Ovary (tissue), 9 donors: ENCODE measurements around the gene FRMD3. TPM values are rescaled to one million over a fixed set of nuclear protein-coding genes. Genes with fewer than 3 reads are reported as not detected.

Experiments used
- DNase-seq, 5 donors: peaks; one replicate each; pipeline ENCODE4 v3.0.0-alpha.2; 2019 to 2020
- H3K27ac ChIP-seq, 2 donors: fragments of 200-600 bp; one replicate each; pipeline versions ENCODE4 v1.5.1 to v1.8.0; 2019 to 2022
- H3K27me3 ChIP-seq: fragments of 200-600 bp; one replicate; pipeline ENCODE4 v1.8.0; 2022
- H3K36me3 ChIP-seq: fragments of 200-600 bp; sonication (generic); one replicate; pipeline ENCODE4 v1.5.1; 2019
- H3K4me1 ChIP-seq: one replicate; pipeline ENCODE4 v1.8.1; 2013; ENCODE audit warnings: mild to moderate bottlenecking, moderate library complexity; ENCODE audit not compliant: insufficient read depth
- H3K4me3 ChIP-seq: fragments of 200-600 bp; sonication (generic); one replicate; pipeline ENCODE4 v1.5.1; 2017
- H3K9me3 ChIP-seq, 2 donors: fragments of 200-600 bp in 1 of 2; sonication (generic) in 1 of 2; one replicate each; pipeline versions ENCODE4 v1.5.1 to v1.8.1; 2013 to 2019; ENCODE audit warnings: mild to moderate bottlenecking in 1 of 2, moderate library complexity in 1 of 2
- EP300 ChIP-seq: sonication (generic); formaldehyde crosslinking; IDR thresholded peaks from one replicate; pipeline ENCODE4 v1.6.1; 2017; ENCODE audit warnings: antibody characterized with exemption
- POLR2A ChIP-seq: fragments of 450-650 bp; IDR thresholded peaks from one replicate; pipeline ENCODE4 v1.6.1; 2017; ENCODE audit warnings: antibody characterized with exemption, mild to moderate bottlenecking, moderate library complexity
- WGBS, 3 donors: extraction: QIAGEN DNeasy Blood & Tissue Kit in 1 of 3; methylation state at CpG; one replicate each; pipeline versions ENCODE4 v1.1.5 to v1.1.7; 2013 to 2017; 5-methylcytosine and 5-hydroxymethylcytosine counted together
- intact Hi-C, 4 donors: fragments of 100-400 bp; cut with DNase I; formaldehyde crosslinking; loops; one replicate each; pipeline versions ENCODE4 v1.11.0 to v1.15.1; 2022 to 2023
- polyA plus RNA-seq, 2 donors: library from polyadenylated mRNA; stranded (reverse); fragments of 200-250 nt in 1 of 2; fragments of 350-450 nt in 1 of 2; fragmentation: Illumina TruSeq in 1 of 2; extraction: RNeasy Lipid Tissue Mini Kit (QIAGEN cat#74804) in 1 of 2; gene quantifications; one replicate each; pipeline ENCODE4 v1.2.3, GENCODE V29; 2013 to 2014
- total RNA-seq, 7 donors: library from RNA; depleted of rRNA in 2 of 7; stranded (reverse); fragments of >200 nt in 2 of 7; fragmentation: NEBNext Ultra II Directional in 3 of 7; extraction: Animal tissue kit (Norgen Biotek cat#: 25700) in 3 of 7; gene quantifications; one replicate each; pipeline versions ENCODE4 v1.1.0 to v1.2.4, GENCODE V29; 2016 to 2023
- TF ChIP-seq, protein P1 (sequence below), 3 donors: fragments of 450-650 bp in 2 of 3; fragments of 200-600 bp in 1 of 3; IDR thresholded peaks; one replicate each; pipeline versions ENCODE4 v1.5.1 to v1.8.0; 2016 to 2022; ENCODE audit warnings: antibody characterized with exemption in 3 of 3, mild to moderate bottlenecking in 1 of 3
- donor health status: DM: no; HTN: no; CAD: no; lungs with moderate emphysema.
- donor health status: DM: no; HTN: no; CAD: no.
- donor health status: Bipolar disorder and iron deficiency.
- donor health status: DM: yes; HTN: yes; CAD: no.
- donor health status: DM: no; HTN: no; CAD: no.
- donor health status: DM: yes; HTN: yes; CAD: no.

Gene FRMD3
- total and polyA plus RNA-seq, 9 donors: 0.83 to 9.1 (median 4.2) TPM

DNA sequence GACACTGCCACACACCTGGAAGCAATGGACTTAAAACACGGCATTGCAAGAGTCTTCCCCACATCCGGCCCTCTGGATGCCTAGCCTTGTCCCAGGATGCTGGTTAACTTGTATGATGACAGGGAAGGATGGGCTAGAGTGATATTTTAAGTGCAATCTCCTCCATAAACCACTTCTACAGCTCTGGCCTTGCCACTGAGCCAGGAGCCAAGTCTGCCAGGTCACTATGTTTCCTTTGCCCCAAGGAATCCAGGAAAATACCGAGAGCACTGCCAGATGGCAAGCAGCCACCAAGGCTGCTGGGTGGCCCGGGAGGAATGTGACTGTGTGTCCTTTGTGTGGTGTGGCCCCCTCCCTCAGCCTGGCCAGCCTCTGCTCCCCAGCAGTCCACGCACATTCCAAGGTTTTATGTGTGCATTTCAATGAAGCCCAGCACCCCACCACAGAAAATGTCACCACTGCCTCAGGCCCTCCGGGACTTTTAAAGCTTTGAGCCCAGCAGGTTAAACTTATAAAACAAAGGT is 106.0 kb downstream of the FRMD3 start:
- Histone ChIP-seq H3K4me1 (peaks cover 12% of the 10 kb centered on the region), H3K4me3 (no peak overlapping the region), H3K36me3 (no peaks in the 10 kb centered on the region), H3K9me3 (no peaks in the 10 kb centered on the region), H3K27me3 (no peaks in the 10 kb centered on the region), H3K27ac (no peak overlapping the region)
- WGBS, 3 donors: 12 to 17% (median 17%) methylated on average over 6 of the region's 6 CpGs
- intact Hi-C loops: no loop called here
- DNase-seq: peak in 4 of 5 donors; percentile 31 to 72 (median 40)
- TF ChIP-seq, protein P1, sequence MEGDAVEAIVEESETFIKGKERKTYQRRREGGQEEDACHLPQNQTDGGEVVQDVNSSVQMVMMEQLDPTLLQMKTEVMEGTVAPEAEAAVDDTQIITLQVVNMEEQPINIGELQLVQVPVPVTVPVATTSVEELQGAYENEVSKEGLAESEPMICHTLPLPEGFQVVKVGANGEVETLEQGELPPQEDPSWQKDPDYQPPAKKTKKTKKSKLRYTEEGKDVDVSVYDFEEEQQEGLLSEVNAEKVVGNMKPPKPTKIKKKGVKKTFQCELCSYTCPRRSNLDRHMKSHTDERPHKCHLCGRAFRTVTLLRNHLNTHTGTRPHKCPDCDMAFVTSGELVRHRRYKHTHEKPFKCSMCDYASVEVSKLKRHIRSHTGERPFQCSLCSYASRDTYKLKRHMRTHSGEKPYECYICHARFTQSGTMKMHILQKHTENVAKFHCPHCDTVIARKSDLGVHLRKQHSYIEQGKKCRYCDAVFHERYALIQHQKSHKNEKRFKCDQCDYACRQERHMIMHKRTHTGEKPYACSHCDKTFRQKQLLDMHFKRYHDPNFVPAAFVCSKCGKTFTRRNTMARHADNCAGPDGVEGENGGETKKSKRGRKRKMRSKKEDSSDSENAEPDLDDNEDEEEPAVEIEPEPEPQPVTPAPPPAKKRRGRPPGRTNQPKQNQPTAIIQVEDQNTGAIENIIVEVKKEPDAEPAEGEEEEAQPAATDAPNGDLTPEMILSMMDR (IDR thresholded peaks at IDR 0.05): no peak
- TF ChIP-seq EP300 (no peak), POLR2A (no peak)

DNA sequence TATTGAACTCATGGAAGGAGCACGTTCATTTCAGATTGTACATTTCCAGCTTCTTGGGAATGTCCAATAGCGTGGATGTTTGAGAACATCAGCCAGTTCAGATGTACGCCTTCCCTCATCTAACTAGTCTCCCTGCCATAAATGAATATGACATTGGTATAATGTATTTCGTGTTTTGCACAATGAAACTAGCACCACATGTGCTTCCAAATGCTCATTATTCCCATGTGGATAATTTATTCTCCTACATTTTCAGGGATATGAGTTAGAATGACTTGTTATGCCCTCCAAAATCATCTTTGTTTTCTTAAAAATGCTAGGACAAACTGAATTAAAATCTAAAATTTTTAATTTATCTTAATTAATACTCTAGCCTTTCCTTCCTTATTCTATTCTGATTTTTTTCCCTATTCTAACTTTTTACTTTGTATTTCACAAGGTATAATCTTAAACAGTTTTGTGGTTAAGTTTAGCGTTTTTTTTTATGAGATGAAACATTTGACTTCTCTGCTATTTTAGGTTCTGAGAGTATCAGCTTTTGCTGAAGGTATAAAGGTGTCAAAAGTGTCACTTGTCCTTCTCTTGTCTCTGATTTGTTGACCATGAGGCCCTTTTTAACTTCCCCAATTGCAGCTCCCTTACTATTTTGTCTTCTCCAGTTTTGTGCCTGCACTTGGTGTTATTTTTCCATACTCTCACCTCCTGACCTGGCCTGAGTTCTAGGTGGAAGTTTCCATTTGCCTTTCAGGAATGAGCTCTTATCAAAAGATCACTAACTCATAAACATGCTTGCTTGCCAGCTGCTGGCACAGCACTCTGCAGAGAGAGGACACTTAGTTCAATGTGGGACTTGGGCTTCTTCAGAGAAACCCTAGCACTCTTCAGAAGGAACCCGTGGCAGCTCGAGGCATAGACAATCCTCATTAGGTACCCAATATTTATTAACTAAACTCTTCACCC is 106.8 kb downstream of the FRMD3 start:
- WGBS, 3 donors: 50 to 56% (median 56%) methylated on average over 7 of the region's 7 CpGs
- Histone ChIP-seq H3K9me3 (no peaks in the 10 kb centered on the region), H3K27ac (no peak overlapping the region), H3K4me3 (no peak overlapping the region), H3K36me3 (no peaks in the 10 kb centered on the region), H3K27me3 (no peaks in the 10 kb centered on the region), H3K4me1 (peaks cover 12% of the 10 kb centered on the region)
- no peak for DNase-seq
- intact Hi-C loops: no loop called here
- TF ChIP-seq POLR2A: no peak
- TF ChIP-seq, protein P1 (IDR thresholded peaks at IDR 0.05): no peak
- no peak for TF ChIP-seq EP300

DNA sequence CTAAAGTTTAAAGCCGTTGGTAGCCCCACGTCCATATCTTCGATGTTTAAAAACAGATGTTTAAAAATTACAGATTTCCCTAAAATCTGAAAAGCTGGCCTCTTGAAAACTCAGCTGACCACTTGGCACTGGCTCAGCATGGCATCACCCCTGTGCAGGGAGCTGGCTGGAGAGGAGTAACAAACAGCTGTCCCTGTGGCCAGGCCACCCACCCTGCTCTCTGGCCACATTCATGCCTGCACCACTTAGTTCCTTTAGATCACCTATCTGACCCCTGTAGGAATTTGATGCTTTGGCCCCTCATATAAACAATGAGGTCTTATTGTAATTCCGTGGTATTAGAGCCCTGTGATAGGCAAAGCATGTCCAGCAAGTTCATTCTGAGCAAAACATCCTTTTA is 107.5 kb downstream of the FRMD3 start:
- H3K27ac ChIP-seq: no peak overlapping the region
- no peaks in the 10 kb centered on the region for H3K9me3 ChIP-seq
- 25 to 29% (median 27%) methylated on average over 4 of the region's 4 CpGs for WGBS, 3 donors
- peaks cover 12% of the 10 kb centered on the region for H3K4me1 ChIP-seq
- H3K36me3 ChIP-seq: no peaks in the 10 kb centered on the region
- TF ChIP-seq, protein P1 (IDR thresholded peaks at IDR 0.05): no peak
- TF ChIP-seq EP300: no peak
- H3K4me3 ChIP-seq: no peak overlapping the region
- intact Hi-C loops: no loop called here
- no peaks in the 10 kb centered on the region for H3K27me3 ChIP-seq
- DNase-seq: no peak

DNA sequence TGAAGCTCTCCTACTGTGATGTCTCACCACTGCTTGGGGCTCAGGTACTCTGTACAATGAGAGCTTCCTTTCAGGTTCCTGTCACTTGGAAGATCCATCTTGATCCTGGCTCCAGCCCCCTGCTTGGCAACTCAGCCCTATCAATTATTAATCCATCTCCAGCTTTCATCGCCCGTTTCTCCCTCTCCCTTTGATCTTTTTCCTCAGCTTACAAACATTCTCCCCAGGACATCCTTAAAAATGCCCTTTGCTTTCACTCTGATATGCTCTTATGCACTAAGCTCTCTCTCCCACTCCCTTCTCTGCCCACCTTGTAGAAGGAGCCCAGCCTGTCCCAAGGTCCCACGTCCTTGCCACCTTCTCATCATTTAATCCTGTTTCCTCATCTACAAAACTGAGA is 109.0 kb downstream of the FRMD3 start:
- no peak overlapping the region for H3K27ac ChIP-seq
- H3K9me3 ChIP-seq: no peaks in the 10 kb centered on the region
- DNase-seq: no peak
- no peaks in the 10 kb centered on the region for H3K36me3 ChIP-seq
- intact Hi-C loops: no loop called here
- H3K4me3 ChIP-seq: no peak overlapping the region
- TF ChIP-seq POLR2A: no peak
- no peak for TF ChIP-seq EP300
- no peaks in the 10 kb centered on the region for H3K27me3 ChIP-seq
- WGBS, 3 donors: 91 to 96% (median 92%) methylated on average over 3 of the region's 3 CpGs
- peaks cover 12% of the 10 kb centered on the region for H3K4me1 ChIP-seq

DNA sequence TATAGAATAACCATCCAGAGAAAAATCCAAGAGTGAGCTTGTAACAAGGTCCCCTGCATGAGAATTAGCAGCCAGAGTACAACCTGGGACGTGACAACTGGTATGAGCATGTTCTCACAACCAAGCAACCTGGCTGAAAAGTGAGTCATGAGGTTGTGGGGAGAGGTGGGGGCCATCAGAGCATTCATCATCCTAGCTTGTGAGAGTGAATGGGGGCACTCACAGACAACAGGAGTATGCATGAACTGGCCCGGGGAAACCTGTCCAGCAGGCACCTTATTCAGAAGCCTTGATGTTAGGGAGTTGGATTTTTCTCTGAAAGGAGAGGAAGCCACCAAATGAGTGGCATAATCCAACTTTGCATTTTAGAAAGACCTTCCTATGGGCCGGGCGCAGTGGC is 113.0 kb downstream of the FRMD3 start:
- Histone ChIP-seq H3K4me1 (peaks cover 5% of the 10 kb centered on the region), H3K27ac (no peak overlapping the region), H3K9me3 (no peaks in the 10 kb centered on the region), H3K27me3 (no peaks in the 10 kb centered on the region), H3K4me3 (no peak overlapping the region), H3K36me3 (no peaks in the 10 kb centered on the region)
- WGBS, 3 donors: 78 to 91% (median 78%) methylated on average over 4 of the region's 4 CpGs
- no peak for TF ChIP-seq EP300
- TF ChIP-seq POLR2A: no peak
- TF ChIP-seq, protein P1 (IDR thresholded peaks at IDR 0.05): no peak
- intact Hi-C loops: no loop called here
- no peak for DNase-seq
